ENCODE data around the gene ALDOB. TPM values are rescaled to one million over a fixed set of nuclear protein-coding genes. Genes with fewer than 3 reads are reported as not detected.
"Not testable (repeated sequence)": the region's sequence is repeated elsewhere in the genome, so short reads cannot be mapped to it uniquely, and the experiment has no call there.

The ALDOB gene
- total and polyA plus RNA-seq, 2 donors = 1.2 TPM; not detected in 1

DNA sequence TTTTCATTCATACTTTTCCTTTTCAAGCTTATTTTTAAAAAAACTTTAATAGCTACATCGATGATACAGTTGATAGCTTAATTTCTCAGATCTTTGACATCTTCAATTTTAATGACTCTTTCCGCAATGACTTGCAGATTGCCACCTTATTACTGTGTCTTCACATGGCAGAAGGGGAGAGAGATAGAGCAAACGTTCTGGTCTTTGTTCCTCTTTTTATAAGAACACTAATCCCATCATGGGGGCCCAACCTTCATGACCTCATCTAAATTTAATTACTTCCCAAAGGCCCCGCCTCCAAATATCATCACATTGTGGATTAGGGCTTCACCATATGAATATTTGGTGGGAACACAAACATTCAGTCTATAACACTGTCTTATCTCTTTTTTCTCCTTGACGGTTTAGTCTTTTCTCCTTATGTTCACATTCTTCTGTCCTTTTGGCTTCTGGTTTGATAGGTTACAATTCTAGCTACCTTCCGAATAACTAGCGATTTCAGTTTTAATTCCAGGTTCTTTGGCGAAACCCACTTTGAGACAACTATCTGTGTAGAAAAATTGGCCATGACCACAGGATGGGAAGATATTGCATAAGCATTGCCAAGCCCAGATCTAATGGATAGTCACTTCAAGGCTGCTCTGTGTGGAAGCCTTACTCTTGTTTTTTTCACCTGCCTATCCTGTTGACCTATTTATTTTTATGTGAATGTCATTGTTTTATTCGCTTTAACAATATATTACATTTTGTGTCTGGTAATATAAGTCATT is 31.9 kb downstream of the ALDOB start:
- WGBS = 95% methylated on average over 9 of the region's 9 CpGs
- Histone ChIP-seq H3K4me3 (ENCODE audit: low read depth, low read length) (no peak overlapping the region), H3K27ac (ENCODE audit: low read depth) (no peak overlapping the region), H3K4me1 (ENCODE audit: insufficient read depth) (peaks cover 4% of the 10 kb centered on the region), H3K36me3 (ENCODE audit: insufficient read depth) (peaks cover 24% of the 10 kb centered on the region)
- no peak for DNase-seq (ENCODE audit: extremely low spot score)

DNA sequence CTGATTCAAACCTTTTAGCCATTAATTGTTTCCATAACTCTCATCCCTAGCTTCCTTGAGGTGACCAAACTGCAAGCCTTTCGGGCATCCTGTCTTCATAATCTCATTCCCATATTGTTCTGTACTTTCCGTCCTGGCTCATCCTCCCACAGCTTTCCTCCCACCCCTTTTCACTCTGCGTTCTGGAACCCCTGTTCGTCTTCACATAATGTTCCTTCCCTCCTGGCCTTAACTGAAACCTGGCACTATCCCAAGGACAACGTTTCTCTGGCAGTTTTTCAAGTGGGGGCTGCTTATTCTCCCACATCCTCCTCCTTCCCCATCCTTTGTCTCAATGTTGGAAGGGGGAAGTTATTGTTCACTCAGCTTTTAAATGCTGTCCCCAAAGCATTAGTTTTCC is 35.5 kb downstream of the ALDOB start:
- DNase-seq (ENCODE audit: extremely low spot score) = no peak
- Histone ChIP-seq H3K4me1 (ENCODE audit: insufficient read depth) (peaks cover 4% of the 10 kb centered on the region), H3K36me3 (ENCODE audit: insufficient read depth) (peaks cover 9% of the 10 kb centered on the region), H3K27ac (ENCODE audit: low read depth) (no peak overlapping the region), H3K4me3 (ENCODE audit: low read depth, low read length) (no peak overlapping the region)
- WGBS = 46% methylated on average over 5 of the region's 5 CpGs

DNA sequence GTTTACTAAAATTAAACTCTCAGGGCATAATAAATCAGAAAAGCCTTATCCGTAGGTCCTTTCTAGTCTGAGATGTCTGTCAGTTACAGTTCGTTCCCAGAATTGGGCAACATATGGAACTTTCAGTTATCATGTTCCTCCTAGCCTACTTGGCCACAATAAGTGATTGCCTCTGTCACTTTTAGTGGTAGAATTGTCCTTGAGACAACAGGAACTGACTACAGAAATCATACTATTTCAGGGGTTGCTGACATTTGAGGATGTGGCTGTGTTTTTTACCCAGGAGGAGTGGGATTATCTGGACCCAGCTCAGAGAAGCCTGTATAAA is 36.0 kb downstream of the ALDOB start:
- no peak overlapping the region for H3K27ac ChIP-seq (ENCODE audit: low read depth)
- 13% methylated on average over 2 of the region's 2 CpGs for WGBS
- peak overlapping the region; percentile 78 for H3K4me3 ChIP-seq (ENCODE audit: low read depth, low read length)
- no peak for DNase-seq (ENCODE audit: extremely low spot score)
- H3K4me1 ChIP-seq (ENCODE audit: insufficient read depth) = peaks cover 4% of the 10 kb centered on the region
- H3K36me3 ChIP-seq (ENCODE audit: insufficient read depth) = peaks cover 9% of the 10 kb centered on the region

DNA sequence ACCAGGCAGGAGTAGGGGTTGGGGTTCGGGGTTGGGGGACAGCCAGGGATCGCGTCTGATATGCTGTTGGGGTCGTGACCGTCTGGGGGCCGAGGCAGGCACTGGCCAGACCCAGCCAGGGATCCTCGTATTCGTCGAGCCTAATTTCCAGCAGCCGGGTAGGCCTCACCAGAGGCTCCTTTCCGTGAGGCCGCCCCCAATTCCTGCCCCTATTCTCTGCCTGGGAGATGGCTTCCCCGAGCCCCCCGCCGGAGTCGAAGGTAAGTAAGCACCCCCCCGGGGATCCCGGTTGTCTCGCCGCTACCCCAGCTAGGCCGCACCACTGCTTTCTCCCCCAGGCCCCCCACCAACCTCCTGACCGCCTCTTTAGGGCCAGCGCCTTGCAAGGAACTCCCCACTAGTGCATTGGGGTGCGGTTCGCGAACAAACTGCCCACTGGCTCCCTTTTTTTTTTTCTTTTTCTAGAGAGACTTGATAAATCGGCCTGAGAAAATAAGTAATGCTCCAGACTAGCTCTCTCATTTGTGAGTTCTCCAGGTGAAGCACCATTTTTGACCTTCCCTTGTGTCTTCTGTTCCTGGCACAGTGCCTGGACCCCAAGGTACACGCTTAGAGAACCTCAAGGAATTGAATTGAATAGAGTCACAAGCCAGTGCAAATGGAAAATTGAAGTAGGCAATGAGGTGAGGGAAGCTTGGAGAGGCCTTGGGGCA is 36.5 kb downstream of the ALDOB start:
- peak overlapping the region; percentile 78 for H3K4me3 ChIP-seq (ENCODE audit: low read depth, low read length)
- H3K27ac ChIP-seq (ENCODE audit: low read depth) = peak overlapping the region; percentile 62
- DNase-seq (ENCODE audit: extremely low spot score) = no peak
- whole genome bisulfite sequencing = 1% methylated on average over 28 of the region's 28 CpGs
- peaks cover 9% of the 10 kb centered on the region for H3K36me3 ChIP-seq (ENCODE audit: insufficient read depth)
- H3K4me1 ChIP-seq (ENCODE audit: insufficient read depth) = peaks cover 4% of the 10 kb centered on the region

DNA sequence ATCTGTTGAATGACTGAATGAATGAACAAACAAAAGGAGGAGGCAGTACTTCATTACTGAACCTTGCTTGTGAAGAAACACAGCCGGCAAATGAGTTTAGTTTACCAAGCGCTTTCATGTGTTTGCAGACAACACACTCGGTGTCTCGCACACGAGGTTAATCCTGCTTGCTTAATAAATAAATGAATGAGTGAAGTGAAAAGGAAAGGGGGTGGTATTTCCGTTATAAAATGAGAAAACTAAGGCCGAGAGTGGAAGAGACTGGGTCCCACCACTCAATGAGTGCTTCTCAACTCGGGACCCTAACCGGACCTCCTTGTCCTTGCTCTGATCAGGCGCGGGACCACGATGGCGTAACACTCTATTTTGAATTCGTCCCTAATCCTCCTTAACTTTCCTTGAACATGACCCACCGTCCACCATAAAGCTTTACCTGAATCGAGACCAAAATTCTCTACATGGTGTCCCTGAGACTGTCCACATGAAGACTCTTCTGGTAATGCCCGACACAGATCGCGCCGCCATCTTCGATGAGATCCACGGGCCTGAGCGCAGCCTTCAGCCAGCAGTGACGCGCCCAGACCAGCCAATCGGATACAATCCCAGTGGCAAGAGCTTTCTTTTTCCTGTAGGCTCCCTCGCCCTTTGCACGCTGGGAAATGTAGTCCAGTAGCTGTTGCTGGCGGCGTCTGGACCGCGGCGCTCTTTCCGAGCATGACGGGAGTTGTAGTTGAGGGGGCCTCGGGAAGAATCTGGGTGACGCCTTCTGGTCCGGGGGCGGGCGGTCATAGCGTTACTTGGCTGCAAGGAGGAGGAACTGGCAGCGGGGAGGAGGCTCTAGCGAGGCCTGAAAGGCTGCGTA is 37.3 kb downstream of the ALDOB start, which contains the start of the genes MRPL50 and ZNF189:
TSS of gene MRPL50 (minus strand) at position 551 of the 862 bp plus-strand sequence. CDS start at position 525, 26 bp downstream.
TSS of gene ZNF189 (plus strand) at position 784 of the 862 bp plus-strand sequence. CDS start 306 bp downstream, outside the sequence.
- peak; percentile 99 for DNase-seq (ENCODE audit: extremely low spot score)
- under 1% methylated on average over 44 of the region's 44 CpGs for WGBS
- Histone ChIP-seq H3K27ac (ENCODE audit: low read depth) (peak within 1 kb of the TSS; percentile 78), H3K4me1 (ENCODE audit: insufficient read depth) (peaks cover 4% of the 10 kb centered on the region), H3K4me3 (ENCODE audit: low read depth, low read length) (peak within 1 kb of the TSS; percentile 78), H3K36me3 (ENCODE audit: insufficient read depth) (peaks cover 7% of the 10 kb centered on the region)

DNA sequence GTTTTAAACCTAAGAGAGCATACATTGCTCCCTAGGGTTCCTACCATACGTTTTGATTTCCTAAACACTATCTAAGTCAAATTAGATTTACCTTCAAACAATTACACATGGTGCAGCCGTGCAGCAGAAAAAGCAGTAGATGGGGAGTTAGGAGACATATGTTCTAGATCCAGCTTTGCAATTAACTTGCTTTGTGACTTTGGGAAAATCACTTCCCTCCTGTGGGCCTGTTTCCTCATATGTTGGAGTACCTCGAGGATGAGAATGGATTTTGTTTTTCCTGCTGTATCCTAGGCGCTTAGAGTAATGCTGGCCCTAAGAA is 37.9 kb downstream of the ALDOB start:
- H3K4me1 ChIP-seq (ENCODE audit: insufficient read depth) = peaks cover 4% of the 10 kb centered on the region
- no peak for DNase-seq (ENCODE audit: extremely low spot score)
- H3K4me3 ChIP-seq (ENCODE audit: low read depth, low read length) = peak overlapping the region; percentile 78
- 11% methylated on average over 4 of the region's 4 CpGs for WGBS
- H3K27ac ChIP-seq (ENCODE audit: low read depth) = no peak overlapping the region
- H3K36me3 ChIP-seq (ENCODE audit: insufficient read depth) = peaks cover 3% of the 10 kb centered on the region

DNA sequence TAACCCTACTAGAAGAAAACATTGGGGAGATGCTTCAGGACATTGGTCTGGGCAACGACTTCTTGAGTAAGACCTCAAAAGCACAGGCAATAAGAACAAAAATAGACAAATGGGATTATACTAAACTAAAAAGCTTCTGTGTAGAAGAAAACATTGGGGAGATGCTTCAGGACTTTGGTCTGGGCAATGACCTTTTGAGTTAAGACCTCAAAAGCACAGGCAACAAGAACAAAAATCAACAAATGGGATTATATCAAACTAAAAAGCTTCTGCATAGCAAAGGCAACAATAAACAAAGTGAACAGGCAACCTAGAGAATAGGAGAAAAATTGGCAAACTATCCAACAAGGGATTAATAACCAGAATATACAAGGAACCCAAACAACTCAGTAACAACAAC is 40.9 kb downstream of the ALDOB start:
- WGBS = 93% methylated on average over 1 of the region's 1 CpG
- Histone ChIP-seq H3K36me3 (ENCODE audit: insufficient read depth) (peaks cover 4% of the 10 kb centered on the region), H3K27ac (ENCODE audit: low read depth) (no peak overlapping the region), H3K4me3 (ENCODE audit: low read depth, low read length) (no peak overlapping the region), H3K4me1 (ENCODE audit: insufficient read depth) (no peaks in the 10 kb centered on the region)
- DNase-seq (ENCODE audit: extremely low spot score) = no peak

DNA sequence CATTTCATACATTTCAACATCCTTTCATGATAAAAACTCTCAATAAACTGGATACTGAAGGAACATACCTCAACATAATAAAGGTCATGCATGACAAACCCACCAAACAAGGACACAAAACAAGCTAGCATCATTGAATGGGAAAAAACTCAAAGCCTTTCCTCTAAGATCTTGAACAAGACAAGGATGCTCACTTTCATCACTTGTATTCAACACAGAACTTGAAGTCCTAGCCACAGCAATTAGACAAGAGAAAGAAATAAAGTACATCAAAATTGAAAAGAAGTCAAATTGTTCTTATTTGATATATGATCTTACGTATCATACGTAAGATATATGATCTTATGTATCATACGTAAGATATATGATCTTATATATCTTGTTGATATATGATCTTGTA is 42.4 kb downstream of the ALDOB start:
- H3K27ac ChIP-seq (ENCODE audit: low read depth) = no peak overlapping the region
- no peak for DNase-seq (ENCODE audit: extremely low spot score)
- H3K4me3 ChIP-seq (ENCODE audit: low read depth, low read length) = no peak overlapping the region
- H3K4me1 ChIP-seq (ENCODE audit: insufficient read depth) = no peaks in the 10 kb centered on the region
- peaks cover 4% of the 10 kb centered on the region for H3K36me3 ChIP-seq (ENCODE audit: insufficient read depth)
- 98% methylated on average over 3 of the region's 3 CpGs for WGBS

DNA sequence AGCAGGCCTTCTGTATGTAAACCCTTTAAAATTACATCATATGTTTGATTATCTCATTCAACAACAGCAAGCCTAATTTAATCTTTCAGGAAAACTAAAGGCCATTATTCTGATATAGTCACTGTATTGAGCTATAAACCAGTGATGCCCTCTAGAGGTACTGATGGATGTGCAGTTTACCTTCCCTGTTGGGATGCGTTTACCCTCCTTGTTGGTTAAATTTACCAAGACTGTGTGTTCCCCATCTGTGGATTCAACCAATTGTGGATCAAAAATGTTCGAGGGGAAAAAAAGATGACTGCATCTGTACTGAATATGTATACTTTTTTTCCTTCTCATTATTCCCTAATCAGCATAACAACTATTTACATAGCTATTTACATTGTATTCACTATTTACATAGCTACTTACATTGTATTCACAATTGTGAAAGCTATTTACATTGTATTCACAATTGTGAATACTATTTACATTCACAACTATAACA is 47.0 kb downstream of the ALDOB start:
- WGBS = 87% methylated on average over 2 of the region's 2 CpGs
- DNase-seq (ENCODE audit: extremely low spot score) = no peak
- Histone ChIP-seq H3K36me3 (ENCODE audit: insufficient read depth) (peaks cover 4% of the 10 kb centered on the region), H3K27ac (ENCODE audit: low read depth) (no peak overlapping the region), H3K4me3 (ENCODE audit: low read depth, low read length) (no peak overlapping the region), H3K4me1 (ENCODE audit: insufficient read depth) (no peaks in the 10 kb centered on the region)

DNA sequence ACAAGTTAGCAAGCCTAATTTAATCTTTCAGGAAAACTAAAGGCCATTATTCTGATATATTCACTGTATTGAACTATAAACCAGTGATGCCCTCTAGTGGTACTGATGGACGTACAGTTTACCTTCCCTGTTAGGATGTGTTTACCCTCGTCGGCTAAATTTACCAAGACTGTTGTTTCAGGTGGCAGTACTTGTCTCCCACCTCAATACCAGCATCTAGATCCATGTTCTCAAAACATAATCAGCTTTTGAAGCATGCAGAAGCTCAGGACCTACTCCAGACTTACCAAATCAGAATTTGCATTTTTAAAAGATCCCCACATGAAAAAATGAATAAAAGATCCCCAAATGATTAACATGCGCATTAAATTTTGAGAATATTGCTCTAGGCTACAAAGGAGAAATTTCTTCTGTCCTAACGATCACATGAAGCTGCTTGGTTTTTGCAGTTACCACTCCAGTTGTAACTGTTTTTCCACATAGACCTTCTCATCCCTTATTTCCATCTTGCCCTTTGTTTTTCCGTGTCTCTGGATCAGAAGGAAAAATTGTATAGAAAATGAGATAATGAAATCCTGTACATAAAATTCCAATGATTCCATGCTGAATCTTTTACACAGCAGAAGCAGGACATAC is 47.6 kb downstream of the ALDOB start:
- Histone ChIP-seq H3K36me3 (ENCODE audit: insufficient read depth) (peaks cover 4% of the 10 kb centered on the region), H3K4me1 (ENCODE audit: insufficient read depth) (no peaks in the 10 kb centered on the region), H3K27ac (ENCODE audit: low read depth) (no peak overlapping the region), H3K4me3 (ENCODE audit: low read depth, low read length) (no peak overlapping the region)
- 59% methylated on average over 6 of the region's 6 CpGs for WGBS
- DNase-seq (ENCODE audit: extremely low spot score) = no peak

DNA sequence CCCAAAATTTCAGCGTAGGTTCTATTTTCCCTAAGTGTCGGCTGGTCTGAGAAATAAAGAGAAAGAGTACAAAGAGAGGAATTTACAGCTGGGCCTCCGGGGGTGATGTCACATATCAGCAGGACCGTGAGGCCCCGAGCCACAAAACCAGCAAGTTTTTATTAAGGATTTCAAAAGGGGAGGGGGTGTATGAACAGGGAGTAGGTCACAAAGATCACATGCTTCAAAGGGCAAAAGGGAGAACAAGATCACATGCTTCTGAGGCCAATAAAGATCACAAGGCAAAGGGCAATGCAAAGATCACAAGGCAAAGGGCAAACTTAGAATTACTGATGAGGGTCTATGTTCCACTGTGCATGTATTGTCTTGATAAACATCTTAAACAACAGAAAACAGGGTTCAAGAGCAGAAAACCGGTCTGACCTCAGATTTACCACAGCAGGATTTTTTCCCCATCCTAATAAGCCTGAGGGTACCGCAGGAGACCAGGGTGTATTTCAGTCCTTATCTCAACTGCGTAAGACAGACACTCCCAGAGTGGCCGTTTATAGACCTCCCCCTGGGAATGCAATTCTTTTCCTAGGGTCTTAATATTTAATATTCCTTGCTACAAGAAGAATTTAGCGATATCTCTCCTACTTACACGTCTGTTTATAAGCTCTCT is 50.6 kb downstream of the ALDOB start, which contains the start of gene BAAT:
TSS of gene BAAT (minus strand) at position 134 of the 664 bp plus-strand sequence. CDS start 13,602 bp downstream, outside the sequence.
- DNase-seq (ENCODE audit: extremely low spot score); H3K27ac ChIP-seq (ENCODE audit: low read depth); H3K4me3 ChIP-seq (ENCODE audit: low read depth, low read length); H3K4me1 ChIP-seq (ENCODE audit: insufficient read depth); H3K36me3 ChIP-seq (ENCODE audit: insufficient read depth): not testable (repeated sequence)
- 88% methylated on average over 11 of the region's 11 CpGs for WGBS

DNA sequence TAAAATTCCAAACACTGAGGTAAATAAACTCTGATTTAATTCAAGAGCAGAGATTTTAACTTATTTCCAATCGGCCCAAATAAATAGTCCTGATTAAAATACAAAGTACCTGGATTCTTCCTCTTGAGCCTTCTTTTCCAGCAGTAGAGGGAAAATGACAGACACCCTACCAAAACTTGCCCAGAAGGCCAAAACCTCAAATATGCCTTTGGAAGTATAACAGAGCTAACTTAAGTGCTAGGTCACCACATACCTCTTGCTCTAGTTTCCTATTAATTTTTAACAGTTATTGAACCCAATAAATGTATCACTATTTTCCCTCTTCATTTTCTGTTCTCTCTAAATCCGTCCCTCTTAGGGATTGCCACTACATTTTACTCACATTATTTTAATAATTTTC is 52.2 kb downstream of the ALDOB start:
- no peaks in the 10 kb centered on the region for H3K36me3 ChIP-seq (ENCODE audit: insufficient read depth)
- WGBS = 88% methylated on average over 2 of the region's 2 CpGs
- H3K4me3 ChIP-seq (ENCODE audit: low read depth, low read length) = no peak overlapping the region
- H3K4me1 ChIP-seq (ENCODE audit: insufficient read depth) = no peaks in the 10 kb centered on the region
- DNase-seq (ENCODE audit: extremely low spot score) = no peak
- H3K27ac ChIP-seq (ENCODE audit: low read depth) = no peak overlapping the region

All from urinary bladder (tissue), 4 donors.